Activated gamma-delta T cell (primary cell): Measurements from ENCODE around the gene FHL3.
A peak's percentile ranks its signal among the peaks of the same experiment; 100 is the strongest.

Experiments used
- DNase-seq: peaks from one replicate; lab custom pipeline; 2025; lab: John Stamatoyannopoulos, UW

Gene FHL3

DNA sequence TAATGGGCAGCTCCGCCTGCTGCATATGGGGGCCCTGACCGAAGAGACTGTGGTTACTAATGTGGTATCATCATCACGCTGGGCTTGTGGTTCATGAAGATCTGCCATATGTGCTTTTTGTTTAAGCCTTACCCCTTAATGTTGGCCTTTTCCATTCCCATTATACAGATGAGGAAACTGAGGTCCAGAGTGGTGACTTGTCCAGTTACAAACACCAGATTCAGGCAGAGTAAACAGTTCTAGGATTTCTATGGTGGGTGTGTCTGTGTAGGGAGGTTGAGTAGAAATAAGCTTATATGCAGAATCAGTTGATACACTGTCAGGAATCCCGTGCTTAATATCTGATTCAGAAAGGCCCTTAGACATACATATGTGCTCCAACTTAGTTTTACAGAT, 7.9 kb upstream of the FHL3 start:
- no peak for DNase-seq

DNA sequence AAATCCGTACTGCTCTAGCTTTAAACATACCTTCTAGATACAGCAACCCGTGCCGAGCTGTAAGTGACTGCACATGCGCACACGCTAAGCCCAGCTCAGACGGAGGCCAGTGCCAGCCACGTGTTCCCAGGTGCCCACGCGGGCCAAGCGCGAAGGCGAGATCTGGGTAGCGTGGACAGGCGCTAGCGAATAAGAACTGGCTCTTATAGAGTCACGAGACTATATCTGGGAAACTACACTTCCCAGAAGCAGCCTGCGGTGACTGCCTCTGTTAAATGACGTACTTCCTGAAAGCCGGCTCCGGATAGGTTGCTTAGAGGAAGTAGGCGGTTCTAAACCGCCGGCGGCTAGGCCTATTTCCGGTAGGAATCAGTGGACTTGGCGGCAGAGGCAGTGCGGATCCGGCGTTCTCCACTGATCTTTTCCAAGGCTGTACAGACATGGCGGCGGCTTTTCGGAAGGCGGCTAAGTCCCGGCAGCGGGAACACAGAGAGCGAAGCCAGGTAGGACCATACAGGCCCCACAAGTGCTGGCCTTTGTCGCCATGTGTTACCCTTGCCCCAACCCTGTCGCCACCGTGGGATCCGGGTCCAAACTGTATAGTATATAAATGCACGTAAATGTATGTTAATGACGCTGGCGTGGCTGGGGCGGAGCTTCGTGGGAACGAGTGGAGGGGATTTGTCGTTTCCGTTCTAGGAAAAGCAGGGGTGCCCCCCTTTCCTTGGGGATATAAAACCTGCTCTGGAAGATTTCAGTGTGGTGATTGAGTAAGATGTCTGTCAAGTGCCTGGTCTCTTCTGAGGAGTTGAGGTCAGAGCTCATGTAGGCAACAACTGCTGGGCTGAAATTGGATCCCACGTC, 7.3 kb upstream of the FHL3 start, which contains the start of gene UTP11:
TSS of gene UTP11 (plus strand) at position 372 of the 864 bp plus-strand sequence. CDS start at position 441, 69 bp downstream.
- peak; percentile 72 for DNase-seq

DNA sequence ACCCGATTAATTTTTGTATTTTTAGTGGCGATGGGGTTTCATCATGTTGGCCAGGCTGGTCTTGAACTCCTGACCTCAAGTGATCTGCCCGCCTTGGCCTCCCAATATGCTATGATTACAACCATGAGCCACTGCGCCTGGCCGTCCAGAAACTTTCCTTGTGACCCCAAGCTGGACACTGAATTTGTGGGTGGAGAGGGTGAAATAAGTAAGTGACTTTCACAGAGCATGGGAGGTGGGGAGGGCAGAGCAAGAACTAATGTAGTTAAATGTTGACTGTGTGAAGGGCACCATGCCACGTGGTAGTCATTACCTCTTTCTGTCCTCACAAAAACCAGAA, 4.5 kb upstream of the FHL3 start:
- DNase-seq: no peak

DNA sequence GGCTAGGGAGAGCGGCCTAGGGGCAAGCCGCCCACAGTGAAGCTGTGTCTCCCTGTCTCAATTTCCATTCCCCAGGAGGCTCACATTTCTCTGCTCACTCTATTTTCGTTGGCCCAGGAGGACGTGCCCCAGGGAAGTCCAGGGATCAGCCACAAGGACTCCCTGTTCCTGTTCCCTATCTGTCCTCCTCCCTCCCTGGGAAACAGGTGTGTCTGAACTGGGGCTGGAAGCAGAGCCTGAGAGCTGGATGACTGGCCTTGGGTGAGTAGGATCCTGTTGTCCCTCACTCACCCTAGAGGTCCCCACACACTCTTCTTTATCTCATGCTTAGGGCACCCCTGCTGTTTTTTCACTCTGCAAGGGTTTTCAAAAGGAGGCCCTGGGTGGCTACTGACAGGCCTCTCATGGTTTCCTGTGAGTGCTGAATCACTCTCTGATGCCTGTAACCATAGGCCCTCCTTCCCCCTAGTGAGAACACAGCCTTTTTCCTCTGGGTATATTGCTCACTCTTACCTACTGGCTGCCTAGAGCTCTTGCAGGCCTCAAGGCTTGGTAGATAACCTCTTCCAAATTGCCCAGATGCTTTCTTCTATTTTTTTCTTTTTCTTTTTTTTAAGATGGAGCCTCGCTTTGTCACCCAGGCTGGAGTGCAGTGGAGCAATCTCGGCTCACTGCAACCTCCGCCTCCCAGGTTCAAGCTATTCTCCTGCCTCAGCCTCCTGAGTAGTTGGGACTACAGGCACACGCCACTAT, 4.0 kb upstream of the FHL3 start:
- DNase-seq: no peak

DNA sequence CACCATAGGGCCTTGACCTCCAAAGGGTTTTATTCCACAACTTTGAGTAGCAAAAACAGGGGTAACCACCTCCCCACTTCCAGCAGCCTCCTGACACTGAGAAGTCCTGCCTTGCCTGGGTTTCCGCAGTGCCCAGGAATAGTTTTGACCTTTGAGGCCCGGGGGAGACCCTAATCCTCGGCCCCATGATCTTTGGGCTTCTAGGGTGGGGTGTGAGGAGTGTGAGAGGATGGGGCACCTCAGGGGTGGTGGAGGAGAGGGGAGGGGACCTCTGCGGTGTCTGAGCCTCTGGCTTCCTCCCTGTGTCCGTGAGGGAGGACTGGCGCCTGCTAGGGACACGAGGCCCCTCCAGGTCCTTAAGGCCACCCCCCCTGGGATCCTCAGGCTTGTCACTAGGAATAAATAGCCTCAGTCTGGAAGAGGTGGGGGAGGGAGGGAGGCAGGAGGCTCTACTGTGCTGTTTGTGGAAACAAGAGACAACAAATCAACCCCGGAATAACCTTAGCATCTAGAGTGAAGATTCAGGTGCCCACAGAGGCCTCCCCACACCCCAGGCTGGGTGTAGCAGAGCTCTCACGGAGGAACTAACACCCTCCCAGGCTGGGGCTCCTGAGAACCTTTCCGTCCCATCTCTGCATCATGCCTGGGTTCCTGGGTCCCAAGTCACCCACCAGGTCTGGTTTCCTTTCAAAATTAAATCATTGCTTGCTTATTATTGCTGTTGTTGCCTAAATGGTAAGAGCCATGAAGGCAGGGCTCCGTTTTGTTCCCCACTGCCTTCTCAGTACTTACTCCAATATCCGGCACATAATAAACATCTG, 904 bp upstream of the FHL3 start:
- DNase-seq: no peak

DNA sequence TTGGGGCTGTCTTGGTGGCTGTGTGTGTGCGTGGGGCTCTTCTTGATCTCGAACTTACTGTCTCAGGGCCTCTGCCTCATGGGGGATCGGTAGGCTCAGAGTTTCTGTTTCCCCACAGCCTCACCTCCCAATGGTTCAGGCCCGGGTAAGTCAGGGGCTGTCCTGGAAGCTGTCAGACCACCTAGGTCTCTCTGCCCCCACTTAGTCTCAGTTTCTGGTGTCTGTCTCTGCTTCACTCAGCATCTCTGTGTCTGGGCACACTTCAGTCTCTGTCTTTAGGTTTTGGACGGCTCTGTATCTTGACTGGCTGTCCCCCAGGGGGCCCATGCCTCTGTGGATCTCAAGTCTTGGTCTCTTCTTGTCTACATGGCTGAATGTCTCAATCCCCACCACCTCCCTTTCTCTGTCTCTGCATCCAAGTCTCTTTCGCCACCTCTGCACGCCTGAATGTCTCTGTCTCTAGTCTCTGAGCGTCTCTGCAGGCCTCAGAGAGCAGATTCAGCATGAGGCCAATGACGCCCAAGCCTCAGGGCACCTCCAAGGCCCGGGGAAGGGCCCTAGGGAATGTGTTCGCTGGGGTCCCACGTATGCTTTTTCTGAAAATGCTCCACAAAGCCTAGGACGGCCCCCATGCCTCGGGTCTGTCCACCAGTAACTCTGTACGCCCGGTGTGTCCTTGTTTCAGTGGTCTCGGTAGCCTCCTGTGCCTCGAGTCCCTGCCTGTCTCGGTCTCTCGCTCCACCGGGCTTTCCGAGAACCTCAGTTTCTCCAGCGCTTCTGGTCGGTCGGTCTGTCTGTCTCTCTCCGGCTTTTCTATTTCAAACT, 818 bp downstream of the FHL3 start:
- no peak for DNase-seq

DNA sequence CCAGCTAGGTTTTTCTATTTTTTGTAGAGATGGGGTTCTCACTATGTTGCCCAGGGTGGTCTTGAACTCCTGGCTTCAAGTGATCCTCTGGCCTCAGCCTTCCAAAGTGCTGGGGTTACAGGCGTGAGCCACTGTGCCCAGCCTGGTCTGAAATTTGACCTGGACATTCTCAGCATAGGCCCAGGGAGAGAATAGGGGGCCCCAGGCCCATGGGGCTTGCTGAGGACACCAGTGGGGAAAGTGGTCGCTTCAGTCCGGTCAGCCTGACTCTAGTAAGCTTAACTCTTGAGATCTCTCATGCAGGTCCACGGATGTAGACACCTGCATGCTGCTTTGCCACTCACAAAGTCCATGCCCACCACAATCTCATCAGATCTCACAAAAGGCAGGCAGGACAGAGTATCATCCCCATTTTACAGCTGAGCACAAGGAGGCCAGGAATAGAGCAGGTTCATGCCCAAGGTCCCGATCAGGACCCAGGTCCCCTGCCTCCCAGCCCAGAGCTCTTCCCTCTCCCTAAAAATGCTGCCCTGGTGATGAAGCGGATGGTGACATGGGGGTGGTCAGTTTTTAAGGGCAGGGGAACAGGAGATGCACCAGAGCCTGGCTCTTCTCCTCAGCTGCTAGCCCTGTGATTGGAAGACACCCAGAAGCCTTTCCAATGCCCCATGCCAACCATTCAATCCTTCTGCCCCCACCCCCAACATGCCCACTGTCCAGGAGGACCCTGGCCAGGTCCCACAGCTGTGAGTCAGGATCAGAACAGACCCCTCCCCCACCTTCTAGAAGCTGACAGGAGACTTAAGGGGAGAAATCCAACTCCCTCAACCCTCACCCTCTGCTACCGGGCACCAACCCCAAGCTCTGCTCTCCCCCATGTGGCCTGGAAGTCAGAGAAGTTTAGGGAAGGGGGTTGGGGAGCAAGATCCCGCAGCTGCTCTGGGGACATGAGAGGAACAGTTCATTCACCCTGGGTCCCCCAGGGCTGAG, 1.8 kb downstream of the FHL3 start:
- DNase-seq: no peak

DNA sequence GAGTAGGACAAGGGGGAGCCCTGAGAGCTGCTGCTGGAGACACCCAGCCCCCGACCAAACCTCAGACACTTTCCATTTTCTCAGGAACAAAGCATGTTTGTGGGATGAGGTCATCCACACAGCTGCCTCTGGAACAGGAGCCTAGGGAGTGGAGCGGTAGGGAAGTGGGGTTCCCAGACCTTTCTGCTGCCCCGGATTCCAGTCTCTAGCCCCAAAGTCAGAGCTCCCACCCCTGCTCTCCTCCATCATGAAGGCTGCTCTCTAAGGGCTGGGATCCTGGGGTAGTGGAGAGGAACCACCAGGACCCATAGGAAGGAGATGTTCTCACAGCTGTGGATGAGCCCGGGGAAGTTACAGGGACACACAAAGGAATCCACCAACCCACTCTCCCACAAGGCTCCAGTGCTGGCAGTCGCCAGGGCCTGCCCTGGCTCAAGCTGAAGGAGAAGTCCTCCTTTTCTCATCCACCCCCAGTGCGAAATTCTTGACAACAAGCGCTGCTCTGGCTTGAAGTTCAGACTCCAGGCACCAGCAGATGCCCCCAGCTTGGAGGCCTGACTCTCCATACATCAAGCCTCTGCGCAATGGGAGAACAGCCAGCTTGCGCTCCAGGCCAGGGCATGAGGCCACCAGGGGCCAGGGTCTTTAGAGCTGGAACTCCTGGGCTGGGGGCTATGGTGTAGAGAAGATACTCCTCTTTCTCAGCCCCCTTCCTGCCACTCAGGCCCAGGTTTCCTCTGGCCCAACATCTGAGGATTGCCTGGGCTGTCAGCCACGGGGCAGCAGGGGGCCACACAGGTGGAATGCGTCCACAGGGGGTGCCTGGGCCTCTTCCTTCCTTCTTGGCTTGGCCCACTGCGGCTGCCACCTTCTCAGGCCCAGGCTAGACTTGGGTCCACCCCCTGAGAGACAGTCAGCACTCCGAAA, 4.5 kb downstream of the FHL3 start:
- no peak for DNase-seq

DNA sequence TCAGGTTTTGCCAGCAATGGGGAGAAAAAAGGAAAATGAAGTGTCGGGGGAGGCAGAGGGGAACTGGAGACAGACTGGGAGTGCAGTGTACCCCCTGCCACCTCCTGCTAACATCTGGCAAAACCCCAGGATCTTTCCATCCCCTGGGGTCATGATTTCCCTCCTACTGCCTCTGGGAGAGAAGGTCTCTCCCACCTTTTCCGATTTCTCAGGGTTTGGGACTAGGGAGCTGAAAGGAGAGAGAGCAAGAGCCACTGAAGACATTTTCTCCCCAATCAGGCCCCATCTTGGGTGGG, 5.1 kb downstream of the FHL3 start:
- DNase-seq: no peak

DNA sequence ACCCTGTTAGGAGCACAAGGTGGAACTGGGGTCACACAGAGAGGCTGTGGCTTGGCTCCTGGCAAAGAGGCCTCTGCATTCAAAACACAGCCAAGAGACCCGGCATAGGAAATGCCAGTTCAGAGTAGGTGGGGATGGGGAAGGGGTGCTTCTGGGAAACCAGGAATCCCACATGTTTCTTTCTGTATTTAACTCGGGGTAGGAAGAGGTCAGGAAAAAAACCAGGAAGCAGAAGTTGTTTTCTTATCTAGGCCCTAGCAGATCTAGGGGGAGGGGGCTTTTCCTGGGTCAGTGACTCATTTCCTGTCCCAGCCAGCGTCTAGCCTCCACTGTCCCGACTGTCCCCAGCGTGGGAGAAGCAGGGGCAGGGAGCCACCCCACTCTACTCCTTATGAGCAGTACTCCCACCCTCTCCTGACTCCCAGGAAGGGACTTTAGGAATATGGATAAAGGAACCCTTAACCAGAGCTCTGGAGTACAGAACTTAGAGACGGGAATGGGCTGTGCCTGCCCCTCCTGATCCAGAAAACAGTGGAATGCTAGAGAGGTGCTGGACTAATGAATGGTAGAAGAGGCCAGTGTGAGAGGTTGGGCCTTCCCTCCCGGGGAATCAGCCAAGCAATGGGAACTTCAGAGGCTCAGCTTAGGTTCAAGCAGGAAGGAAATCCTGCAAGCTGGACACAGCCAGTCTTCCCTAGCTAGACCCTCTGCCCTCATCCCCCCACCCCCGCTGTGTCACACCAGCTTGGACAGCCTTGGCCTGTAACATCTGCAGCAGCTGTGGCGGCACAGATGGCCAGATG, 5.7 kb downstream of the FHL3 start:
- DNase-seq: no peak

DNA sequence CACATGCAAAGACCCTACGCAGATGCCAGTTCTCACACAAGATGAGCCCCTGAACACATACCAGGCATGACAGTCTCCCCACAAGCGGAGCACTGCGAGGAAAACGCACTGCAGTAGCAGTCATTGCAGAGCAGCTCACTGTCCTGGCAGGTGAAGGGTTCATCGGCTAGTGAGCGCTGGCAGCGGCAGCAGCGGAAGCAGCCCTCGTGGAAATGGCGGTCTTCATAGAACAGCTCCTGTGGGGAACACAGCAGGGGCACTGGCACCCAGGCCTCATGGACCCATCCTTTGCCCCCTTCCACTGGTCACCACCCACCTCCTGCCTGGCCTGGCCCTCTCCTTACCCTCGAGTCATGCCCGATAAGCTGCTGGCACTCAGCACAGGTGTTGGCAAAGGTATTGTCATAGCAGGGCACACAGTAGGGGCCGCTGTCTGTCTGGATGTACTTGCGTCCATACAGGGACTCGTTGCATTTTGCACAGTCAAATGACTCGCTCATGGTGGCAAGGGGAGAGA, 6.3 kb downstream of the FHL3 start:
- DNase-seq: no peak

DNA sequence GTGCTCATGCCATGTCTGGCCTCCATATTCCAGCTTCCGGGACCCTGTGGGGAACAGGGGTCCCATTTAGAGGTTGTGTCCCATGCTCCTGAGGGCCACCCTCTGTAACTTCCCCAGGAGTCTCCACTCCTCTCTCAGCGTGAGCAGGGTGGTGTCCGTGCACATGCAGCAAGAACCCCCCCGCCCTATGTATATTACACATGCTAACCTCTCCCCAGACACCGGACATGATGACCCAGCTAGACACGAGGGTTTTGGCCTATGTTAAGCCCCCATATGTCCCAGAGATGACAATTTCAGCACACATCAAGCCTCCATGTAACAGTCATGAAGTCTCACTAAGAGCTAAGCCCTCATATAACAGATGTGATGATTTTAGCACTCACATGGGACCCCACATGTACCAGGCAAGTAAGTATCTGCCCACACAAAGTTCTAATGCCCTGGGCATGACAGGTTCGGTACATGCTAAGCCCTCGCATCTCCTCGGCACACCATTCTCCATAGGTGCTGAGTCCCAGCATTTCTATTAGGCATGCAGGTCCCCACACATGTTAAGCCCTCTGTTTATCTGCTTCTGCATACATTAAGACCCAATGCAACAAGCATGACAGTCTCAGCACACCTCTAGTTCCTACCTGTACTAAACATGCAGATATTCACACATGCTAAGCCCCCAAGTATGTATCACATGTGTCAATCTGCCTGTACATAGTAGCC, 7.1 kb downstream of the FHL3 start:
- no peak for DNase-seq

DNA sequence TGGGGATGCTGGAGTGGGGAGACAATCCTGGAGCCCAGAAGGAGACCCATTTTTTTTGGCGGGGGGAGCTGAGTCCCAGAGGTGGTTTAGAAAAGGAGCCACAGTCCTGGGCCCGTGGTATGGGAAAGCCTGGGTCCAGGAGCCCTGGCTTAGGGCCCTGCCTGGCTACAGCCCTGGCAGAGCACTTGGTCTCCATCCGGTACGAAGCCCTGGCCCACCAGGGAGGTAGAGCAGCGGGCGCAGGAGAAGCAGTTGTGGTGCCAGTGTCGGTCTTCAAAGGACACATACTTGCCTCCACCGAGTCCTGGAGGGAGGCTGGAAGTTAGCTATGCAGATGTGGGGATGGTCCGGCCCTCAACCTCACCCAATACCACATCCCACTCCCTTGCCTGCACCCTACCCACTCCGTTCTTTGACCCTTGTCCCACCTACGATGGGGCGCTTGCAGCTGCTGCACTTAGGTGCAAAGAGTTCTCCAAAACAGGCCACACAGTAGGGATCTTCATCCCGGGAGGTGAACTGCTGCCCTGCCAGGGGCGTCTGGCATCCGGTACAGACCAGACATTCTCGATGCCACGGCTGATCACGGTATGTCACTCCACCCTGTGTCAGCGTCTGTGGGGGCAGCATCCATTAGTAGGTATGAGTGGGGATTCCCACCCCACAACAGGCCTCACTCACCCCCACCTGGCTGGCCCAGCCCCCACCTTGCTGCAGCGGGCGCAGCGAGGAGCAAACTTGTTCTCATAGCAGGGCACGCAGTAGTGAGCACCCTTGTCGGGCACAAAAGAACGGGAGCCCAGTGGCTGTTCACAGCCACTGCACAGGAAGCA, 7.8 kb downstream of the FHL3 start:
- DNase-seq: no peak

DNA sequence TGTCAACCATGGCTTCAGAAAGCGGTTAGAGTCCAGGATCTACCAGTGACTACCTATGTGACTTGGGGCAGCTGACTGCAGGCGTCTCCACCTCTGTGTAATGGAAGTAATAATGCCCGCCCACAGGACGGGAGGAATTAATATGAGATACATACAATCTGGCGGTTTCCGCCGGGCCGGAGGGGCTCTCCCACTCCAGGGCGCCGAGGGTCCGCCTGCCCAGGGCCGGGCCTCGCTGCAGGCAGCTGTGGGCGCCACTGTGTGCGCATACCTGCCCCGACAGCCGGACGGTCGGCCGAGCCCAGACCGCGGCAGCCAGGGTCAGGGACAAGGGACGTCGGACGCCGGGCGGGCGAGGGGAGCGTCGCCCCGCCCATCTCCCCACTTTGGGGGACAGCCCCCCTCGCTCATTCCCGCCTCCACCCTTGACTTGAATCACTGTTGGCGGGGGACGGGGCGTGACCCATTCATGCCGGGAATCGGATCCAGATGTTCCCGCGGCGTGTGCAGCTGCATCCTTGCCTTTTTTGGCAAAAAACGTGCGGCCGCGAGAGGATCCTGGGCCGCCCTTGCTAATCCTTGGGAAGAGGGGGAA, 9.5 kb downstream of the FHL3 start:
- no peak for DNase-seq

DNA sequence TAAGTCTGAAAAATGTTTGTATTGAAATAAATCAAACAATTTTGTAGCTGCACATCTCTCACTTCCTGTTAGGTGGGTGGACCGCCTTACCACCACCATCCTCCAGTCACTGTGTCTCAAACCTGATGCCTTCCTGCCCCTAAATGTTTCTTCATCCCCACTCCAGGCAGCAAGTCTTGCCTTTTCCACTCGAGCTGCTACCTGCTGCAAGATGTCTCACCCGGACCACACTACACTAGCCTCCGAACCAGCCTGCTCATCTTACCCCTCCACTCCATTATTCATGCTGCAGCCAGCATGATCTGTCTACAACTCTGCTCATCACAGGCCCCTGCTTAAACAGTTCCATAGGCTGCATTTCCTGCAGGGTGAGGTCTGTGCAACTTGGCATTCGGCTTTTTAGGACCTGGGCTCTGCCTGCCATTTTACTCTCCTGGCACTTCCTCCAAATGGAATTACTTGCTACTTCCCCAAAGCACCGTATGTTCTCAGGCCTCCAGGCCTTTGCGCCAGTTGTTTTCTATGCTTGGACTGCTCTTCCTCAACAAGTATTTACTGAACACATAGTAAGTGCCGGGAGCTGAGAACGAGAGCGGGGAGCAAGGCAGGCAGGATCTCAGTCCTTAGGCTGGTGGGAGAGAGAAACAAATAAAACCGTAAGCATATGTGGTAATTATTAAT, 10.3 kb downstream of the FHL3 start:
- no peak for DNase-seq
